Fibroblast of the aortic adventitia (primary cell): ENCODE measurements around the gene GPR75. TPM values are rescaled to one million over a fixed set of nuclear protein-coding genes. Genes with fewer than 3 reads are reported as not detected.

ENCODE experiments used
- DNase-seq: peaks from one replicate; pipeline ENCODE4 v3.0.0-alpha.2; 2010; ENCODE audit warnings: low read depth
- H3K4me3 ChIP-seq: 2 replicates; pipeline ENCODE4 v1.5.1; 2011; ENCODE audit warnings: low read depth, mild to moderate bottlenecking, control low read depth, low read length, moderate library complexity
- CTCF ChIP-seq: IDR thresholded peaks from 2 replicates; pipeline ENCODE4 v1.5.1; 2011; ENCODE audit warnings: mild to moderate bottlenecking, low read length, control low read depth, inconsistent platforms; ENCODE audit not compliant: insufficient read depth
- total RNA-seq: library from RNA; depleted of rRNA; stranded (reverse); fragments of >200 nt; gene quantifications from 2 replicates; pipeline ENCODE4 v1.2.3, GENCODE V29; 2012; ENCODE audit warnings: low replicate concordance

Gene GPR75
- total RNA-seq, 1 donor = 2.4 TPM

GRCh38 chr2:53877112-53877511, 17.3 kb upstream of the GPR75 start:
- no peak for DNase-seq
- no peak for TF ChIP-seq CTCF
- no peak overlapping the region for H3K4me3 ChIP-seq

GRCh38 chr2:53874401-53874950, 14.7 kb upstream of the GPR75 start:
- no peak overlapping the region for H3K4me3 ChIP-seq
- TF ChIP-seq CTCF = no peak
- no peak for DNase-seq

- DNase-seq = no peak
- no peak overlapping the region for H3K4me3 ChIP-seq
Measured at GRCh38 chr2:53867773-53868172, 8.0 kb upstream of the GPR75 start.

GRCh38 chr2:53867169-53867568, 7.4 kb upstream of the GPR75 start:
- DNase-seq = no peak
- H3K4me3 ChIP-seq = no peak overlapping the region
- TF ChIP-seq CTCF = no peak

More at GRCh38 chr2:53867773-53868172, 8.0 kb upstream of the GPR75 start:
- TF ChIP-seq CTCF = no peak

- no peak for DNase-seq
- TF ChIP-seq CTCF = no peak
Measured at GRCh38 chr2:53865962-53866361, 6.2 kb upstream of the GPR75 start.

GRCh38 chr2:53865264-53865663, 5.5 kb upstream of the GPR75 start:
- TF ChIP-seq CTCF = no peak
- no peak for DNase-seq
- H3K4me3 ChIP-seq = no peak overlapping the region

More at GRCh38 chr2:53865962-53866361, 6.2 kb upstream of the GPR75 start:
- H3K4me3 ChIP-seq = no peak overlapping the region
